ENCODE results near the gene HORMAD1. TPM values are rescaled to one million over a fixed set of nuclear protein-coding genes. Genes with fewer than 3 reads are reported as not detected.

HORMAD1 gene
- not detected in 2 replicates for total RNA-seq

GRCh38 chr1:150720703-150721102 lies at the start of gene HORMAD1:
HORMAD1 (minus strand) TSS chr1:150720895; CDS start chr1:150719505, 1,390 bp downstream.

GRCh38 chr1:150765296-150765976 lies 44.7 kb upstream of the HORMAD1 start, which contains the start of gene CTSS:
CTSS (minus strand) TSS chr1:150765778; CDS start chr1:150764763, 1,015 bp downstream.

GRCh38 chr1:150696995-150697927 lies 23.4 kb downstream of the HORMAD1 start, which contains the start of gene GOLPH3L:
GOLPH3L (minus strand) TSS chr1:150697154; CDS start chr1:150694838, 2,316 bp downstream.

Other genes with a start within 250 kb of the HORMAD1 start
- gene TARS2, start 233.5 kb downstream of the HORMAD1 start, total RNA-seq = 10.4 and 11.0 TPM in 2 replicates
- 0.27 and 0.75 TPM in 2 replicates for gene ECM1, start 212.8 kb downstream of the HORMAD1 start, total RNA-seq
- 0.63 TPM in 1 of 2 replicates, not detected in the other for gene FALEC, start 205.1 kb downstream of the HORMAD1 start, total RNA-seq
- 0.18 and 0.56 TPM in 2 replicates for gene ADAMTSL4, start 171.5 kb downstream of the HORMAD1 start, total RNA-seq
- 196 and 263 TPM in 2 replicates for gene MCL1, start 141.3 kb downstream of the HORMAD1 start, total RNA-seq
- 64.4 and 71.7 TPM in 2 replicates for gene ENSA, start 91.3 kb downstream of the HORMAD1 start, total RNA-seq
- 14.0 and 14.7 TPM in 2 replicates for gene GOLPH3L, start 23.7 kb downstream of the HORMAD1 start, total RNA-seq
- gene CTSS, start 44.9 kb upstream of the HORMAD1 start, total RNA-seq = 10.6 and 12.9 TPM in 2 replicates
- gene CTSK, start 87.4 kb upstream of the HORMAD1 start, total RNA-seq = 2.3 and 3.2 TPM in 2 replicates
- 16.7 and 26.8 TPM in 2 replicates for gene ARNT, start 155.7 kb upstream of the HORMAD1 start, total RNA-seq
- not detected in 2 replicates for gene CTXND2, start 166.2 kb upstream of the HORMAD1 start, total RNA-seq
- gene SETDB1, start 205.5 kb upstream of the HORMAD1 start, total RNA-seq = 34.0 and 35.1 TPM in 2 replicates

Data from endothelial cell of coronary artery (primary cell).